A673 (cell line): ENCODE measurements around the gene CDKAL1. TPM values are rescaled to one million over a fixed set of nuclear protein-coding genes. Genes with fewer than 3 reads are reported as not detected.

Source experiments
- BruUV-seq: library from RNA; stranded (reverse); fragments of 400-500 nt; replicated peaks from 2 replicates; lab custom pipeline; 2021; lab: Mats Ljungman, UMichigan
- CTCF ChIA-PET: fragments of 300-600 bp; sonication (Branson Sonifier 250); formaldehyde crosslinking; loops from one replicate; lab custom pipeline; 2022; ENCODE audit warnings: antibody characterized with exemption; lab: Charles Lee
- POLR2A ChIA-PET: fragments of 300-600 bp; sonication (Branson Sonifier 250); formaldehyde crosslinking; loops from one replicate; lab custom pipeline; 2022; ENCODE audit warnings: antibody characterized with exemption; ENCODE audit not compliant: low non-redundant PET; lab: Charles Lee
- DNase-seq: peaks from one replicate; pipeline ENCODE4 v3.0.0-alpha.2; 2015; ENCODE audit warnings: low spot score
- H3K27ac ChIP-seq: fragments of 200-600 bp; sonication (generic); 2 replicates; pipeline ENCODE4 v1.5.1; 2016; ENCODE audit warnings: mixed run types, low read depth, mild to moderate bottlenecking, mixed read lengths, antibody characterized with exemption, low read length; ENCODE audit not compliant: poor library complexity, severe bottlenecking
- H3K27me3 ChIP-seq: fragments of 200-600 bp; sonication (generic); replicated peaks from 2 replicates; pipeline ENCODE4 v1.6.1; 2017; ENCODE audit warnings: mixed run types, low read depth, mild to moderate bottlenecking, mixed read lengths, antibody characterized with exemption, low read length; ENCODE audit not compliant: insufficient read depth, poor library complexity
- H3K36me3 ChIP-seq: fragments of 200-600 bp; sonication (generic); 2 replicates; pipeline ENCODE4 v1.6.1; 2016; ENCODE audit warnings: mixed run types, mild to moderate bottlenecking, mixed read lengths, antibody characterized with exemption, low read length; ENCODE audit not compliant: insufficient read depth, poor library complexity, severe bottlenecking
- H3K4me1 ChIP-seq: fragments of 200-600 bp; sonication (generic); 2 replicates; pipeline ENCODE4 v1.6.1; 2017; ENCODE audit warnings: mixed run types, mild to moderate bottlenecking, mixed read lengths, antibody characterized with exemption, low read length; ENCODE audit not compliant: insufficient read depth, poor library complexity, severe bottlenecking
- H3K4me3 ChIP-seq: fragments of 200-600 bp; sonication (generic); 2 replicates; pipeline ENCODE4 v1.5.1; 2016; ENCODE audit warnings: low read depth, mixed run types, mild to moderate bottlenecking, mixed read lengths, low read length; ENCODE audit not compliant: poor library complexity, severe bottlenecking
- H3K9me3 ChIP-seq: fragments of 200-600 bp; sonication (generic); 2 replicates; pipeline ENCODE4 v1.6.1; 2016; ENCODE audit warnings: mixed run types, low read depth, mild to moderate bottlenecking, mixed read lengths, antibody characterized with exemption, low read length; ENCODE audit not compliant: poor library complexity, severe bottlenecking
- CTCF ChIP-seq: fragments of 300-800, 200-600 bp; sonication (generic); conservative IDR thresholded peaks from 2 replicates; pipeline ENCODE4 v1.5.1; 2017; ENCODE audit warnings: low read depth, mild to moderate bottlenecking, antibody characterized with exemption, low read length, moderate library complexity, mixed read lengths
- EZH2 ChIP-seq: fragments of 200-600 bp; sonication (generic); IDR thresholded peaks from 2 replicates; pipeline ENCODE4 v1.6.1; 2017; ENCODE audit warnings: borderline replicate concordance, low read depth, mild to moderate bottlenecking, mixed read lengths, antibody characterized with exemption, low read length; ENCODE audit not compliant: poor library complexity, severe bottlenecking
- intact Hi-C: fragments of 100-400 bp; cut with micrococcal nuclease; formaldehyde crosslinking; loops from one replicate; pipeline ENCODE4 v1.10.0; 2022; ENCODE audit not compliant: unreplicated experiment
- total RNA-seq: library from RNA; stranded (reverse); gene quantifications from 2 replicates; pipeline ENCODE4 v1.2.3, GENCODE V29; 2021

Gene CDKAL1
- total RNA-seq, 1 experiment from 2014 or later: 35.5 TPM

- Histone ChIP-seq H3K4me1 (peaks cover 29% of the 10 kb centered on the region), H3K4me3 (no peak overlapping the region), H3K27ac (no peak overlapping the region), H3K36me3 (no peaks in the 10 kb centered on the region), H3K9me3 (no peaks in the 10 kb centered on the region), H3K27me3 (no peaks in the 10 kb centered on the region)
- no TSS peak for BruUV-seq
- CTCF ChIA-PET: no interaction called here
- POLR2A ChIA-PET: no interaction called here
- TF ChIP-seq CTCF (no peak), EZH2 (no peak)
- intact Hi-C loops: no loop called here
- DNase-seq: no peak
These were observed 503.2 kb downstream of the CDKAL1 start for GRCh38 chr6:21037453-21037852.

GRCh38 chr6:21039926-21040325, 505.7 kb downstream of the CDKAL1 start:
- Histone ChIP-seq H3K9me3 (no peaks in the 10 kb centered on the region), H3K27me3 (no peaks in the 10 kb centered on the region), H3K4me1 (peaks cover 15% of the 10 kb centered on the region), H3K36me3 (no peaks in the 10 kb centered on the region), H3K4me3 (no peak overlapping the region), H3K27ac (no peak overlapping the region)
- intact Hi-C loops: no loop called here
- peak; percentile 24 for DNase-seq
- ChIA-PET POLR2A (no interaction called here), CTCF (no interaction called here)
- no peak for TF ChIP-seq EZH2
- no peak for TF ChIP-seq CTCF
- BruUV-seq: no TSS peak

- no peak overlapping the region for H3K4me3 ChIP-seq
- H3K36me3 ChIP-seq: no peaks in the 10 kb centered on the region
- CTCF ChIA-PET: no interaction called here
- intact Hi-C loops: no loop called here
- no peaks in the 10 kb centered on the region for H3K27me3 ChIP-seq
- TF ChIP-seq EZH2 (no peak), CTCF (no peak)
- peaks cover 13% of the 10 kb centered on the region for H3K4me1 ChIP-seq
- no peaks in the 10 kb centered on the region for H3K9me3 ChIP-seq
- no TSS peak for BruUV-seq
- POLR2A ChIA-PET: no interaction called here
- DNase-seq: no peak
- H3K27ac ChIP-seq: no peak overlapping the region
These were observed 511.0 kb downstream of the CDKAL1 start for GRCh38 chr6:21045135-21045700.
